GM21390 (cell line): Measurements from ENCODE around the gene ARHGEF16.
A peak's percentile ranks its signal among the peaks of the same experiment; 100 is the strongest.

Source experiments
- ATAC-seq: cut with Tn5 transposase; IDR thresholded peaks from one replicate; pipeline ENCODE4 v1.9.1; 2021; ENCODE audit not compliant: unreplicated experiment

Gene ARHGEF16

GRCh38 chr1:3481836-3482375 is 27.4 kb downstream of the ARHGEF16 start:
- ATAC-seq: no peak

- ATAC-seq: no peak
Measured at GRCh38 chr1:3482378-3482849, 27.9 kb downstream of the ARHGEF16 start.

GRCh38 chr1:3483380-3483779 is 28.9 kb downstream of the ARHGEF16 start:
- ATAC-seq: no peak

GRCh38 chr1:3483801-3484444 is 29.5 kb downstream of the ARHGEF16 start:
- no peak for ATAC-seq

GRCh38 chr1:3485016-3485415 is 30.6 kb downstream of the ARHGEF16 start:
- no peak for ATAC-seq

GRCh38 chr1:3488432-3488831 is 34.0 kb downstream of the ARHGEF16 start:
- no peak for ATAC-seq

- no peak for ATAC-seq
Measured at GRCh38 chr1:3490046-3490745, 35.7 kb downstream of the ARHGEF16 start.

- peak; percentile 67 for ATAC-seq
Measured at GRCh38 chr1:3491291-3492246, 37.1 kb downstream of the ARHGEF16 start.

- no peak for ATAC-seq
Measured at GRCh38 chr1:3492545-3493246, 38.2 kb downstream of the ARHGEF16 start.

GRCh38 chr1:3494321-3495308 is 40.1 kb downstream of the ARHGEF16 start:
- ATAC-seq: no peak

- no peak for ATAC-seq
Measured at GRCh38 chr1:3495776-3496745, 41.6 kb downstream of the ARHGEF16 start.

GRCh38 chr1:3496916-3497315 is 42.5 kb downstream of the ARHGEF16 start:
- ATAC-seq: no peak

GRCh38 chr1:3497521-3497920 is 43.1 kb downstream of the ARHGEF16 start:
- ATAC-seq: no peak

- ATAC-seq: no peak
Measured at GRCh38 chr1:3498246-3498930, 43.9 kb downstream of the ARHGEF16 start.

GRCh38 chr1:3498986-3499385 is 44.5 kb downstream of the ARHGEF16 start:
- ATAC-seq: no peak

GRCh38 chr1:3499611-3500010 is 45.1 kb downstream of the ARHGEF16 start:
- no peak for ATAC-seq

- no peak for ATAC-seq
Measured at GRCh38 chr1:3500265-3500835, 45.9 kb downstream of the ARHGEF16 start.
